ENCODE results near the gene ZRANB3. TPM values are rescaled to one million over a fixed set of nuclear protein-coding genes. Genes with fewer than 3 reads are reported as not detected.

ZRANB3 gene
- total and polyA plus RNA-seq, 2 experiments from 2014 or later, result 10.5 to 16.8 TPM

DNA sequence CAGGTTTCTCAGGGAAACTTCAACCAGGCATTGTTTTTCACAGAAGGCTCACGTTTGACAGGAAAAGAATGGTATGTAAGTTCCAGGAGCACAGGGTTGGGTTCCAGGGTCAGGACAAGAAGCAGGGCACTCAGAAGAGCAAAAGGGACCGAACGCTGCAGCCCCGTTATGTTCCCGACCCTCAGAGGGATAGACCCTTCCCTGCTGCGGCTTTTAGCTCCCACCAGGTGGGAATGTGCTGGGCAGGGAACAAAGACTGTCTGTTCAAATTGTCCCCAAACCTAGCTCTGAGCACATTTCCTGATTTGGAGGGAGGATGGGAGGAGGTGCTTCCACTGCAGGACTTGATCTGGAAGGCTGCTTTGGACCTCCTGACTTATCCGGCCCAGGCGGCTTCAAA, 348.8 kb downstream of the ZRANB3 start (continued):
- TF ChIP-seq, protein P1, sequence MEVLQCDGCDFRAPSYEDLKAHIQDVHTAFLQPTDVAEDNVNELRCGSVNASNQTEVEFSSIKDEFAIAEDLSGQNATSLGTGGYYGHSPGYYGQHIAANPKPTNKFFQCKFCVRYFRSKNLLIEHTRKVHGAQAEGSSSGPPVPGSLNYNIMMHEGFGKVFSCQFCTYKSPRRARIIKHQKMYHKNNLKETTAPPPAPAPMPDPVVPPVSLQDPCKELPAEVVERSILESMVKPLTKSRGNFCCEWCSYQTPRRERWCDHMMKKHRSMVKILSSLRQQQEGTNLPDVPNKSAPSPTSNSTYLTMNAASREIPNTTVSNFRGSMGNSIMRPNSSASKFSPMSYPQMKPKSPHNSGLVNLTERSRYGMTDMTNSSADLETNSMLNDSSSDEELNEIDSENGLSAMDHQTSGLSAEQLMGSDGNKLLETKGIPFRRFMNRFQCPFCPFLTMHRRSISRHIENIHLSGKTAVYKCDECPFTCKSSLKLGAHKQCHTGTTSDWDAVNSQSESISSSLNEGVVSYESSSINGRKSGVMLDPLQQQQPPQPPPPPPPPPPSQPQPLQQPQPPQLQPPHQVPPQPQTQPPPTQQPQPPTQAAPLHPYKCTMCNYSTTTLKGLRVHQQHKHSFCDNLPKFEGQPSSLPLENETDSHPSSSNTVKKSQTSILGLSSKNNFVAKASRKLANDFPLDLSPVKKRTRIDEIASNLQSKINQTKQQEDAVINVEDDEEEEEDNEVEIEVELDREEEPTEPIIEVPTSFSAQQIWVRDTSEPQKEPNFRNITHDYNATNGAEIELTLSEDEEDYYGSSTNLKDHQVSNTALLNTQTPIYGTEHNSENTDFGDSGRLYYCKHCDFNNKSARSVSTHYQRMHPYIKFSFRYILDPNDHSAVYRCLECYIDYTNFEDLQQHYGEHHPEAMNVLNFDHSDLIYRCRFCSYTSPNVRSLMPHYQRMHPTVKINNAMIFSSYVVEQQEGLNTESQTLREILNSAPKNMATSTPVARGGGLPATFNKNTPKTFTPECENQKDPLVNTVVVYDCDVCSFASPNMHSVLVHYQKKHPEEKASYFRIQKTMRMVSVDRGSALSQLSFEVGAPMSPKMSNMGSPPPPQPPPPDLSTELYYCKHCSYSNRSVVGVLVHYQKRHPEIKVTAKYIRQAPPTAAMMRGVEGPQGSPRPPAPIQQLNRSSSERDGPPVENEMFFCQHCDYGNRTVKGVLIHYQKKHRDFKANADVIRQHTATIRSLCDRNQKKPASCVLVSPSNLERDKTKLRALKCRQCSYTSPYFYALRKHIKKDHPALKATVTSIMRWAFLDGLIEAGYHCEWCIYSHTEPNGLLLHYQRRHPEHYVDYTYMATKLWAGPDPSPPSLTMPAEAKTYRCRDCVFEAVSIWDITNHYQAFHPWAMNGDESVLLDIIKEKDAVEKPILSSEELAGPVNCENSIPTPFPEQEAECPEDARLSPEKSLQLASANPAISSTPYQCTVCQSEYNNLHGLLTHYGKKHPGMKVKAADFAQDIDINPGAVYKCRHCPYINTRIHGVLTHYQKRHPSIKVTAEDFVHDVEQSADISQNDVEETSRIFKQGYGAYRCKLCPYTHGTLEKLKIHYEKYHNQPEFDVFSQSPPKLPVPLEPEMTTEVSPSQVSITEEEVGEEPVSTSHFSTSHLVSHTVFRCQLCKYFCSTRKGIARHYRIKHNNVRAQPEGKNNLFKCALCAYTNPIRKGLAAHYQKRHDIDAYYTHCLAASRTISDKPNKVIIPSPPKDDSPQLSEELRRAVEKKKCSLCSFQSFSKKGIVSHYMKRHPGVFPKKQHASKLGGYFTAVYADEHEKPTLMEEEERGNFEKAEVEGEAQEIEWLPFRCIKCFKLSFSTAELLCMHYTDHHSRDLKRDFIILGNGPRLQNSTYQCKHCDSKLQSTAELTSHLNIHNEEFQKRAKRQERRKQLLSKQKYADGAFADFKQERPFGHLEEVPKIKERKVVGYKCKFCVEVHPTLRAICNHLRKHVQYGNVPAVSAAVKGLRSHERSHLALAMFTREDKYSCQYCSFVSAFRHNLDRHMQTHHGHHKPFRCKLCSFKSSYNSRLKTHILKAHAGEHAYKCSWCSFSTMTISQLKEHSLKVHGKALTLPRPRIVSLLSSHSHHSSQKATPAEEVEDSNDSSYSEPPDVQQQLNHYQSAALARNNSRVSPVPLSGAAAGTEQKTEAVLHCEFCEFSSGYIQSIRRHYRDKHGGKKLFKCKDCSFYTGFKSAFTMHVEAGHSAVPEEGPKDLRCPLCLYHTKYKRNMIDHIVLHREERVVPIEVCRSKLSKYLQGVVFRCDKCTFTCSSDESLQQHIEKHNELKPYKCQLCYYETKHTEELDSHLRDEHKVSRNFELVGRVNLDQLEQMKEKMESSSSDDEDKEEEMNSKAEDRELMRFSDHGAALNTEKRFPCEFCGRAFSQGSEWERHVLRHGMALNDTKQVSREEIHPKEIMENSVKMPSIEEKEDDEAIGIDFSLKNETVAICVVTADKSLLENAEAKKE (CRISPR knock-in tag; IDR thresholded peaks at IDR 0.05), result no peak
- TF ChIP-seq, protein P2, sequence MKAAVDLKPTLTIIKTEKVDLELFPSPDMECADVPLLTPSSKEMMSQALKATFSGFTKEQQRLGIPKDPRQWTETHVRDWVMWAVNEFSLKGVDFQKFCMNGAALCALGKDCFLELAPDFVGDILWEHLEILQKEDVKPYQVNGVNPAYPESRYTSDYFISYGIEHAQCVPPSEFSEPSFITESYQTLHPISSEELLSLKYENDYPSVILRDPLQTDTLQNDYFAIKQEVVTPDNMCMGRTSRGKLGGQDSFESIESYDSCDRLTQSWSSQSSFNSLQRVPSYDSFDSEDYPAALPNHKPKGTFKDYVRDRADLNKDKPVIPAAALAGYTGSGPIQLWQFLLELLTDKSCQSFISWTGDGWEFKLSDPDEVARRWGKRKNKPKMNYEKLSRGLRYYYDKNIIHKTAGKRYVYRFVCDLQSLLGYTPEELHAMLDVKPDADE (IDR thresholded peaks at IDR 0.05), result no peak
- TF ChIP-seq EZH2 (IDR thresholded peaks at IDR 0.05; ENCODE audit: low read depth, unreplicated experiment), result no peak

DNA sequence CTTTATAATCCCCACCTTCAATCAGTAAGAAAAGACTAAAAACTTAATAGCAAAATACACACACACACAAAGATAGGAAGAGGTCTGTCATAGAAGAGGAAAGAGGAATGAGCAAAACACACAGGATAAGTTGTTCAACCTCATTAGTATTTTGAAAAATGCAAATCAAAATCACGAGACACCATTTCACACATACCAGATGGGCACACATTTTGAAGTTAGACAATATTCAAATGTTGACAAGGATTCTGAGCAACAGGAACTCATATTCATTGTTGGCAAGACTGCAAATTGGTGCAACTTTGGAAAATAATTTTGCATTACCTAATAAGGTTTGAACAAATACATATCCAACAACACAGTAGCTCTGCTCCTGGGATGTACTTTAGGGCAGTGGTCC, 351.3 kb downstream of the ZRANB3 start:
- H3K27ac ChIP-seq (ENCODE audit: low read depth), result no peak overlapping the region
- no peak for DNase-seq (ENCODE audit: low spot score)
- no peaks in the 10 kb centered on the region for H4K20me1 ChIP-seq (replicated peaks; ENCODE audit: insufficient read depth)
- no peaks in the 10 kb centered on the region for H3F3A ChIP-seq (replicated peaks; ENCODE audit: low read depth)
- H3K27me3 ChIP-seq (ENCODE audit: insufficient read depth), result no peaks in the 10 kb centered on the region
- Mint-ChIP-seq H3K9me3 (peaks cover 16% of the 10 kb centered on the region), H3K27ac (no peak overlapping the region), H3K4me1 (peaks cover 13% of the 10 kb centered on the region), H3K36me3 (ENCODE audit: low read depth) (peaks cover 35% of the 10 kb centered on the region), H3K27me3 (ENCODE audit: insufficient read depth, low read depth, poor library complexity) (peaks cover 2% of the 10 kb centered on the region), H3K4me3 (no peak overlapping the region)
- H3K79me2 ChIP-seq (replicated peaks; ENCODE audit: insufficient read depth), result no peaks in the 10 kb centered on the region
- H3K9me2 ChIP-seq (ENCODE audit: insufficient read depth), result no peaks in the 10 kb centered on the region
- no peaks in the 10 kb centered on the region for H3K36me3 ChIP-seq (ENCODE audit: insufficient read depth)
- no peaks in the 10 kb centered on the region; the same call in 1 of the 2 replicates for H3K4me1 ChIP-seq (ENCODE audit: insufficient read depth)
- no peak overlapping the region for H3K4me3 ChIP-seq
- H3K4me2 ChIP-seq, result no peak overlapping the region
- no peak for ATAC-seq
- no peak overlapping the region for H2AFZ ChIP-seq
- TF ChIP-seq STAT1 (IDR thresholded peaks at IDR 0.05; ENCODE audit: unreplicated experiment) (no peak), ZNF114 (CRISPR knock-in tag; IDR thresholded peaks at IDR 0.05) (no peak), ZNF331 (CRISPR knock-in tag; IDR thresholded peaks at IDR 0.05; ENCODE audit: low read depth) (no peak), POLR2AphosphoS5 (IDR thresholded peaks at IDR 0.05; ENCODE audit: low read depth) (no peak), EZH2phosphoT487 (IDR thresholded peaks at IDR 0.05; ENCODE audit: unreplicated experiment) (no peak), NANOG (IDR thresholded peaks at IDR 0.05; ENCODE audit: borderline replicate concordance) (no peak), CREB1 (CRISPR knock-in tag; IDR thresholded peaks at IDR 0.05; ENCODE audit: low read depth) (no peak), EZH2 (IDR thresholded peaks at IDR 0.05; ENCODE audit: low read depth, unreplicated experiment) (no peak)
- TF ChIP-seq, protein P3, sequence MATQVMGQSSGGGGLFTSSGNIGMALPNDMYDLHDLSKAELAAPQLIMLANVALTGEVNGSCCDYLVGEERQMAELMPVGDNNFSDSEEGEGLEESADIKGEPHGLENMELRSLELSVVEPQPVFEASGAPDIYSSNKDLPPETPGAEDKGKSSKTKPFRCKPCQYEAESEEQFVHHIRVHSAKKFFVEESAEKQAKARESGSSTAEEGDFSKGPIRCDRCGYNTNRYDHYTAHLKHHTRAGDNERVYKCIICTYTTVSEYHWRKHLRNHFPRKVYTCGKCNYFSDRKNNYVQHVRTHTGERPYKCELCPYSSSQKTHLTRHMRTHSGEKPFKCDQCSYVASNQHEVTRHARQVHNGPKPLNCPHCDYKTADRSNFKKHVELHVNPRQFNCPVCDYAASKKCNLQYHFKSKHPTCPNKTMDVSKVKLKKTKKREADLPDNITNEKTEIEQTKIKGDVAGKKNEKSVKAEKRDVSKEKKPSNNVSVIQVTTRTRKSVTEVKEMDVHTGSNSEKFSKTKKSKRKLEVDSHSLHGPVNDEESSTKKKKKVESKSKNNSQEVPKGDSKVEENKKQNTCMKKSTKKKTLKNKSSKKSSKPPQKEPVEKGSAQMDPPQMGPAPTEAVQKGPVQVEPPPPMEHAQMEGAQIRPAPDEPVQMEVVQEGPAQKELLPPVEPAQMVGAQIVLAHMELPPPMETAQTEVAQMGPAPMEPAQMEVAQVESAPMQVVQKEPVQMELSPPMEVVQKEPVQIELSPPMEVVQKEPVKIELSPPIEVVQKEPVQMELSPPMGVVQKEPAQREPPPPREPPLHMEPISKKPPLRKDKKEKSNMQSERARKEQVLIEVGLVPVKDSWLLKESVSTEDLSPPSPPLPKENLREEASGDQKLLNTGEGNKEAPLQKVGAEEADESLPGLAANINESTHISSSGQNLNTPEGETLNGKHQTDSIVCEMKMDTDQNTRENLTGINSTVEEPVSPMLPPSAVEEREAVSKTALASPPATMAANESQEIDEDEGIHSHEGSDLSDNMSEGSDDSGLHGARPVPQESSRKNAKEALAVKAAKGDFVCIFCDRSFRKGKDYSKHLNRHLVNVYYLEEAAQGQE (IDR thresholded peaks at IDR 0.05; ENCODE audit: unreplicated experiment), result no peak

Data from GM23338 (cell line).